ENCODE measurements around the gene SNHG17.

Gene SNHG17

DNA sequence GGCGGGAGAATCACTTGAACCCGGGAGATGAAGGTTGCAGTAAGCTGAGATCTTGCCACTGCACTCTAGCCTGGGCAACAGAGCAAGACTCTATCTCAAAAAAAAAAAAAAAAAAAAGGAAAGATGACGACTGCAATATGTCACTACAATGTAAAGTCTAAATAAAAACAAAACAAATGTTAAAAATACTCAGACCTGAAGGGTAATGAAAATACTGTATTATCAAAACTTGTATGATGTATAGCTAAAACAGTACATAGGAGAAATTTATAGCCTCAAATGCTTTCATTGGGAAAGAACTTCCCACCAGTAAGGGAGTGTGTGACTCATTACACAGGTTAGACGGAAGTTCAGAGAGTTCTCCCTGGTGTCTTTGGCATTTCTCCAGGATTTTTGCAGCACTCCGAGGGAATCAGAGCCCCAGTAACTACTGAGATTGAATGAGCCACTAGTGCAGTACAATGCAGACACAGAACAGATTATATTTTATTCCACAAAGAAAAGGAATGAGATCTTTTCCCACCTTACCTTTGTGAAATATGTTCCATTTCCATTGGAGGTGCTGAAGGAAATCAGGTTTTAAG lies 25.0 kb upstream of the SNHG17 start:
- WGBS, 2 donors (ENCODE audit: extremely low coverage in 2 of 2, insufficient read length in 2 of 2, insufficient replicate concordance in 1 of 2) = no CpG with 5 or more reads among the region's 5 CpGs
- Histone ChIP-seq H4K91ac (ENCODE audit: low read depth, low read length, poor library complexity) (no peak overlapping the region), H3K27ac (replicated peaks; ENCODE audit: low read length) (no peak overlapping the region), H3K9ac (ENCODE audit: low read depth, low read length, poor library complexity) (no peak overlapping the region), H3K36me3 (replicated peaks in 1 of 2; ENCODE audit: control insufficient read depth in 2 of 2, insufficient read depth in 2 of 2, low read length in 2 of 2) (no peaks in the 10 kb centered on the region), H3K23ac (ENCODE audit: low read depth, low read length, poor library complexity) (no peak overlapping the region), H2BK15ac (ENCODE audit: low read length) (no peak overlapping the region), H3K4me2 (ENCODE audit: insufficient read depth, low read length, poor library complexity, severe bottlenecking) (no peak overlapping the region), H2AFZ (ENCODE audit: low read length) (peak overlapping the region; percentile 53), H3K18ac (ENCODE audit: low read length) (no peak overlapping the region), H3K9me3 (replicated peaks in 1 of 2; ENCODE audit: control insufficient read depth in 2 of 2, insufficient read depth in 1 of 2, low read depth in 1 of 2, low read length in 2 of 2) (peaks cover 0 to 2% of the 10 kb centered on the region in 2 donors), H3K27me3 (ENCODE audit: control insufficient read depth in 3 of 3, insufficient read depth in 3 of 3, low read depth in 1 of 3, low read length in 3 of 3) (no peaks in the 10 kb centered on the region), H3K14ac (ENCODE audit: low read length) (no peak overlapping the region), H3K79me1 (ENCODE audit: low read depth, low read length) (no peaks in the 10 kb centered on the region), H2BK120ac (ENCODE audit: low read depth, low read length) (no peak overlapping the region), H4K8ac (ENCODE audit: low read depth, low read length) (no peak overlapping the region), H3K4ac (ENCODE audit: low read length) (no peak overlapping the region), H3K4me3 (ENCODE audit: low read length in 2 of 2) (no peak overlapping the region), H3K4me1 (ENCODE audit: control insufficient read depth in 2 of 2, insufficient read depth in 1 of 2, low read depth in 1 of 2, low read length in 2 of 2) (no peaks in the 10 kb centered on the region), H2BK5ac (ENCODE audit: low read length) (no peak overlapping the region), H2AK5ac (ENCODE audit: low read depth, low read length) (no peak overlapping the region), H2BK12ac (ENCODE audit: low read length) (no peak overlapping the region)
- no peak for DNase-seq (ENCODE audit: low spot score)

GRCh38 chr20:38458314-38458713 lies 23.2 kb upstream of the SNHG17 start:
- H3K27me3 ChIP-seq (ENCODE audit: control insufficient read depth in 3 of 3, insufficient read depth in 3 of 3, low read depth in 1 of 3, low read length in 3 of 3) = no peaks in the 10 kb centered on the region
- no peak overlapping the region for H2BK5ac ChIP-seq (ENCODE audit: low read length)
- H2AFZ ChIP-seq (ENCODE audit: low read length) = no peak overlapping the region
- DNase-seq (ENCODE audit: low spot score) = no peak
- no peak overlapping the region for H3K14ac ChIP-seq (ENCODE audit: low read length)
- H3K9ac ChIP-seq (ENCODE audit: low read depth, low read length, poor library complexity) = no peak overlapping the region
- H2AK5ac ChIP-seq (ENCODE audit: low read depth, low read length) = no peak overlapping the region
- H3K4ac ChIP-seq (ENCODE audit: low read length) = no peak overlapping the region
- H3K9me3 ChIP-seq (replicated peaks in 1 of 2; ENCODE audit: control insufficient read depth in 2 of 2, insufficient read depth in 1 of 2, low read depth in 1 of 2, low read length in 2 of 2) = peaks cover 0 to 2% of the 10 kb centered on the region in 2 donors
- H3K27ac ChIP-seq (replicated peaks; ENCODE audit: low read length) = no peak overlapping the region
- H3K36me3 ChIP-seq (replicated peaks in 1 of 2; ENCODE audit: control insufficient read depth in 2 of 2, insufficient read depth in 2 of 2, low read length in 2 of 2) = no peaks in the 10 kb centered on the region
- H3K4me1 ChIP-seq (ENCODE audit: control insufficient read depth in 2 of 2, insufficient read depth in 1 of 2, low read depth in 1 of 2, low read length in 2 of 2) = no peaks in the 10 kb centered on the region
- H2BK120ac ChIP-seq (ENCODE audit: low read depth, low read length) = no peak overlapping the region
- no peak overlapping the region for H3K4me2 ChIP-seq (ENCODE audit: insufficient read depth, low read length, poor library complexity, severe bottlenecking)
- no CpG with 5 or more reads among the region's 5 CpGs for WGBS, 2 donors (ENCODE audit: extremely low coverage in 2 of 2, insufficient read length in 2 of 2, insufficient replicate concordance in 1 of 2)
- no peaks in the 10 kb centered on the region for H3K79me1 ChIP-seq (ENCODE audit: low read depth, low read length)
- no peak overlapping the region for H4K8ac ChIP-seq (ENCODE audit: low read depth, low read length)
- H3K18ac ChIP-seq (ENCODE audit: low read length) = no peak overlapping the region
- no peak overlapping the region for H2BK15ac ChIP-seq (ENCODE audit: low read length)
- no peak overlapping the region for H4K91ac ChIP-seq (ENCODE audit: low read depth, low read length, poor library complexity)
- H3K4me3 ChIP-seq (ENCODE audit: low read length in 2 of 2) = no peak overlapping the region
- no peak overlapping the region for H3K23ac ChIP-seq (ENCODE audit: low read depth, low read length, poor library complexity)
- no peak overlapping the region for H2BK12ac ChIP-seq (ENCODE audit: low read length)

- no peak overlapping the region for H3K23ac ChIP-seq (ENCODE audit: low read depth, low read length, poor library complexity)
- H3K4me2 ChIP-seq (ENCODE audit: insufficient read depth, low read length, poor library complexity, severe bottlenecking) = no peak overlapping the region
- H2BK5ac ChIP-seq (ENCODE audit: low read length) = no peak overlapping the region
- no peak overlapping the region for H3K4ac ChIP-seq (ENCODE audit: low read length)
- no peaks in the 10 kb centered on the region for H3K27me3 ChIP-seq (ENCODE audit: control insufficient read depth in 3 of 3, insufficient read depth in 3 of 3, low read depth in 1 of 3, low read length in 3 of 3)
- no peaks in the 10 kb centered on the region for H3K4me1 ChIP-seq (ENCODE audit: control insufficient read depth in 2 of 2, insufficient read depth in 1 of 2, low read depth in 1 of 2, low read length in 2 of 2)
- H2BK15ac ChIP-seq (ENCODE audit: low read length) = no peak overlapping the region
- no peak overlapping the region for H3K4me3 ChIP-seq (ENCODE audit: low read length in 2 of 2)
- H3K27ac ChIP-seq (replicated peaks; ENCODE audit: low read length) = no peak overlapping the region
- H3K36me3 ChIP-seq (replicated peaks in 1 of 2; ENCODE audit: control insufficient read depth in 2 of 2, insufficient read depth in 2 of 2, low read length in 2 of 2) = peaks cover 6 to 16% of the 10 kb centered on the region in 2 donors
- H2BK120ac ChIP-seq (ENCODE audit: low read depth, low read length) = no peak overlapping the region
- WGBS, 2 donors (ENCODE audit: extremely low coverage in 2 of 2, insufficient read length in 2 of 2, insufficient replicate concordance in 1 of 2) = no CpG with 5 or more reads among the region's 13 CpGs
- H2BK12ac ChIP-seq (ENCODE audit: low read length) = no peak overlapping the region
- H3K79me1 ChIP-seq (ENCODE audit: low read depth, low read length) = no peaks in the 10 kb centered on the region
- no peaks in the 10 kb centered on the region for H3K9me3 ChIP-seq (replicated peaks in 1 of 2; ENCODE audit: control insufficient read depth in 2 of 2, insufficient read depth in 1 of 2, low read depth in 1 of 2, low read length in 2 of 2)
- H4K8ac ChIP-seq (ENCODE audit: low read depth, low read length) = no peak overlapping the region
- H2AFZ ChIP-seq (ENCODE audit: low read length) = no peak overlapping the region
- no peak overlapping the region for H3K9ac ChIP-seq (ENCODE audit: low read depth, low read length, poor library complexity)
- no peak overlapping the region for H2AK5ac ChIP-seq (ENCODE audit: low read depth, low read length)
- no peak for DNase-seq (ENCODE audit: low spot score)
- no peak overlapping the region for H4K91ac ChIP-seq (ENCODE audit: low read depth, low read length, poor library complexity)
- no peak overlapping the region for H3K14ac ChIP-seq (ENCODE audit: low read length)
- no peak overlapping the region for H3K18ac ChIP-seq (ENCODE audit: low read length)
Observed at GRCh38 chr20:38454556-38455473, 19.7 kb upstream of the SNHG17 start.

- no CpG with 5 or more reads among the region's 2 CpGs for WGBS, 2 donors (ENCODE audit: extremely low coverage in 2 of 2, insufficient read length in 2 of 2, insufficient replicate concordance in 1 of 2)
- no peak overlapping the region for H2AFZ ChIP-seq (ENCODE audit: low read length)
- H2BK120ac ChIP-seq (ENCODE audit: low read depth, low read length) = no peak overlapping the region
Observed at GRCh38 chr20:38453941-38454340, 18.8 kb upstream of the SNHG17 start.

More at GRCh38 chr20:38453941-38454340, 18.8 kb upstream of the SNHG17 start:
- no peak overlapping the region for H2BK12ac ChIP-seq (ENCODE audit: low read length)
- no peak overlapping the region for H3K14ac ChIP-seq (ENCODE audit: low read length)
- peaks cover 14 to 25% of the 10 kb centered on the region in 2 donors for H3K36me3 ChIP-seq (replicated peaks in 1 of 2; ENCODE audit: control insufficient read depth in 2 of 2, insufficient read depth in 2 of 2, low read length in 2 of 2)
- no peak overlapping the region for H2AK5ac ChIP-seq (ENCODE audit: low read depth, low read length)
- H4K8ac ChIP-seq (ENCODE audit: low read depth, low read length) = no peak overlapping the region
- H2BK15ac ChIP-seq (ENCODE audit: low read length) = no peak overlapping the region
- no peak overlapping the region for H3K4me3 ChIP-seq (ENCODE audit: low read length in 2 of 2)
- H3K79me1 ChIP-seq (ENCODE audit: low read depth, low read length) = no peaks in the 10 kb centered on the region
- H3K27me3 ChIP-seq (ENCODE audit: control insufficient read depth in 3 of 3, insufficient read depth in 3 of 3, low read depth in 1 of 3, low read length in 3 of 3) = no peaks in the 10 kb centered on the region
- no peak for DNase-seq (ENCODE audit: low spot score)
- no peak overlapping the region for H3K4me2 ChIP-seq (ENCODE audit: insufficient read depth, low read length, poor library complexity, severe bottlenecking)
- no peak overlapping the region for H3K9ac ChIP-seq (ENCODE audit: low read depth, low read length, poor library complexity)
- no peaks in the 10 kb centered on the region for H3K4me1 ChIP-seq (ENCODE audit: control insufficient read depth in 2 of 2, insufficient read depth in 1 of 2, low read depth in 1 of 2, low read length in 2 of 2)
- H3K18ac ChIP-seq (ENCODE audit: low read length) = no peak overlapping the region
- no peak overlapping the region for H3K27ac ChIP-seq (replicated peaks; ENCODE audit: low read length)
- no peak overlapping the region for H3K23ac ChIP-seq (ENCODE audit: low read depth, low read length, poor library complexity)
- no peak overlapping the region for H2BK5ac ChIP-seq (ENCODE audit: low read length)
- H3K9me3 ChIP-seq (replicated peaks in 1 of 2; ENCODE audit: control insufficient read depth in 2 of 2, insufficient read depth in 1 of 2, low read depth in 1 of 2, low read length in 2 of 2) = no peaks in the 10 kb centered on the region
- no peak overlapping the region for H3K4ac ChIP-seq (ENCODE audit: low read length)
- H4K91ac ChIP-seq (ENCODE audit: low read depth, low read length, poor library complexity) = no peak overlapping the region

Measured in neuronal stem cell (in vitro differentiated cells).